ENCODE results near the gene TMEM121B. TPM values are rescaled to one million over a fixed set of nuclear protein-coding genes. Genes with fewer than 3 reads are reported as not detected.

TMEM121B gene
- total and polyA plus RNA-seq, 2 of the 13 experiments (the other 11 are each of a cell fraction or from before 2014, with no cell fraction given), result not detected

DNA sequence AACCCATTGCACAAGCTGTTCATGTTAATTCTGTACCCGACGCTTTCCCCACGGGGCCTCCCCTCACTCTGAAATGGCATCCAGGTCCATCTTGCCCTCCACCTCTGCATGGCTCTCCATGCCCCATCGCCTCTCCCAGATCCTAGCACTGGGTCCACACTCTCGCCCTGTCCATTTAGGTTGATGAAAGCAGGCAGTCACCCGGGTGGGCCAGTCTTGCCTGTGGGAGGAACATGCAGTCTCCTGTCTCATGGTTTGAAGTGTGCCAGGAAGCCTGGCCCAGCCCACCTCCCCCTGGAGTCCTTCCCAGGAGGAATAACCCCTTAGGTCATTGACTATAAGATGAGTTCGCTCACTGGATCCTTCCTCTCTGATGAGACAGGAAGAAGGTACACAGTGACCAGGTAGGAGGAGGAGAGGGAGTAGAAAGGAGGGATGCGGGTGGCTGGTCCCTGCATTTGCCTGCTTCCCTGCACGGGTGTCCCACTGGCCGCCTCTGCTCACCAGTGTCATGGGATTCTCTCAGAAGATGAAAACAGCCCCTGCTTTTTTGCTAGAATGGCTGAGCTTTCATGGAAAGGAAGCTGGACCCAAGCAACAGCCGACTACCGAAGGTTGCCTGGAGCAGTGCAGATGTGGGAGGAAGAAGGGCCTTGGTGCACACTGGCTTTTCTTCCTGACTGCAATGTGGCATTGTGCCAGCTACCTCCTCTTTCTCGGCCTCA lies 6.8 kb downstream of the TMEM121B start:
- TF ChIP-seq NFYB (CRISPR knock-in tag; IDR thresholded peaks at IDR 0.05) (no peak), SAP130 (CRISPR knock-in tag; IDR thresholded peaks at IDR 0.05; ENCODE audit: low read depth) (no peak), CEBPB (IDR thresholded peaks at IDR 0.05; ENCODE audit: borderline replicate concordance, low read depth, low read length) (no peak), ZNF562 (CRISPR knock-in tag; IDR thresholded peaks at IDR 0.05; ENCODE audit: borderline replicate concordance) (no peak), PHF8 (CRISPR knock-in tag; IDR thresholded peaks at IDR 0.05) (no peak), GATA4 (IDR thresholded peaks at IDR 0.05; ENCODE audit: borderline replicate concordance, low read depth) (no peak), ZNF839 (CRISPR knock-in tag; IDR thresholded peaks at IDR 0.05; ENCODE audit: borderline replicate concordance) (no peak), ZKSCAN1 (IDR thresholded peaks at IDR 0.05; ENCODE audit: low read length) (no peak), ZNF674 (CRISPR knock-in tag; IDR thresholded peaks at IDR 0.05; ENCODE audit: low read depth) (no peak), ZFP90 (CRISPR knock-in tag; IDR thresholded peaks at IDR 0.05; ENCODE audit: borderline replicate concordance) (no peak)
- TF ChIP-seq, protein P1, sequence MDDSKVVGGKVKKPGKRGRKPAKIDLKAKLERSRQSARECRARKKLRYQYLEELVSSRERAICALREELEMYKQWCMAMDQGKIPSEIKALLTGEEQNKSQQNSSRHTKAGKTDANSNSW (CRISPR knock-in tag; IDR thresholded peaks at IDR 0.05; ENCODE audit: borderline replicate concordance), result no peak
- TF ChIP-seq, protein P2, sequence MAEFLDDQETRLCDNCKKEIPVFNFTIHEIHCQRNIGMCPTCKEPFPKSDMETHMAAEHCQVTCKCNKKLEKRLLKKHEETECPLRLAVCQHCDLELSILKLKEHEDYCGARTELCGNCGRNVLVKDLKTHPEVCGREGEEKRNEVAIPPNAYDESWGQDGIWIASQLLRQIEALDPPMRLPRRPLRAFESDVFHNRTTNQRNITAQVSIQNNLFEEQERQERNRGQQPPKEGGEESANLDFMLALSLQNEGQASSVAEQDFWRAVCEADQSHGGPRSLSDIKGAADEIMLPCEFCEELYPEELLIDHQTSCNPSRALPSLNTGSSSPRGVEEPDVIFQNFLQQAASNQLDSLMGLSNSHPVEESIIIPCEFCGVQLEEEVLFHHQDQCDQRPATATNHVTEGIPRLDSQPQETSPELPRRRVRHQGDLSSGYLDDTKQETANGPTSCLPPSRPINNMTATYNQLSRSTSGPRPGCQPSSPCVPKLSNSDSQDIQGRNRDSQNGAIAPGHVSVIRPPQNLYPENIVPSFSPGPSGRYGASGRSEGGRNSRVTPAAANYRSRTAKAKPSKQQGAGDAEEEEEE (CRISPR knock-in tag; IDR thresholded peaks at IDR 0.05; ENCODE audit: borderline replicate concordance), result no peak
- POLR2A ChIA-PET, result no interaction called here
- H3K4me1 ChIP-seq (ENCODE audit: insufficient read depth, low read length), result no peaks in the 10 kb centered on the region
- WGBS (ENCODE audit: low lambda C conversion rate), result 13% methylated on average over 9 of the region's 13 CpGs
- H3K79me2 ChIP-seq (ENCODE audit: insufficient read depth, low read length), result no peaks in the 10 kb centered on the region
- no peaks in the 10 kb centered on the region for H3K36me3 ChIP-seq (replicated peaks in 1 of 2; ENCODE audit: control insufficient read depth in 1 of 2, insufficient read depth in 2 of 2, low read length in 2 of 2)
- ATAC-seq (no peak), DNase-seq (ENCODE audit: low spot score) (no peak), FAIRE-seq (no peak)
- no peak overlapping the region for H3K27ac ChIP-seq (ENCODE audit: extremely low read length, insufficient read depth, low read length)
- H3K27me3 ChIP-seq (ENCODE audit: control insufficient read depth in 1 of 2, insufficient read depth in 2 of 2, low read length in 2 of 2), result peaks cover 3 to 29% of the 10 kb centered on the region in 2 experiments; a peak in 3 of 5 replicates
- BruUV-seq (replicated peaks), result no TSS peak
- CTCF ChIA-PET (ENCODE audit: low intra/inter-chr PET ratio, low total read pairs), result no interaction called here
- no peak overlapping the region for H2AFZ ChIP-seq (ENCODE audit: low read length)
- no peak overlapping the region for H3K9ac ChIP-seq (ENCODE audit: insufficient read depth, low read depth, low read length)
- H3K9me3 ChIP-seq (ENCODE audit: low read length), result no peaks in the 10 kb centered on the region
- in situ Hi-C loops (cut with HindIII; ENCODE audit: extremely low pct_ligation_motif_present, low pct_unique_long_range_greater_than_20kb), result no loop called here
- intact Hi-C loops (cut with micrococcal nuclease; ENCODE audit: unreplicated experiment), result no loop called here
- no peaks in the 10 kb centered on the region for H4K20me1 ChIP-seq (ENCODE audit: insufficient read depth, low read length)
- H3K4me2 ChIP-seq (ENCODE audit: low read depth, low read length), result no peak overlapping the region
- H3K4me3 ChIP-seq (replicated peaks in 1 of 3; ENCODE audit: insufficient read depth in 1 of 3, low read depth in 2 of 3, low read length in 3 of 3), result no peak overlapping the region
